HG02588 (cell line): ENCODE data around the gene NTRK3.
"Not testable (repeated sequence)": the region's sequence is repeated elsewhere in the genome, so short reads cannot be mapped to it uniquely, and the experiment has no call there.

Experiments used
- ATAC-seq: cut with Tn5 transposase; IDR thresholded peaks from one replicate; pipeline ENCODE4 v1.9.1; 2021; ENCODE audit warnings: mild to moderate bottlenecking, moderate library complexity; ENCODE audit not compliant: unreplicated experiment

The NTRK3 gene

GRCh38 chr15:88080616-88081015 lies 175.9 kb downstream of the NTRK3 start:
- ATAC-seq = no peak

- no peak for ATAC-seq
Measured at GRCh38 chr15:88077296-88078020, 179.1 kb downstream of the NTRK3 start.

DNA sequence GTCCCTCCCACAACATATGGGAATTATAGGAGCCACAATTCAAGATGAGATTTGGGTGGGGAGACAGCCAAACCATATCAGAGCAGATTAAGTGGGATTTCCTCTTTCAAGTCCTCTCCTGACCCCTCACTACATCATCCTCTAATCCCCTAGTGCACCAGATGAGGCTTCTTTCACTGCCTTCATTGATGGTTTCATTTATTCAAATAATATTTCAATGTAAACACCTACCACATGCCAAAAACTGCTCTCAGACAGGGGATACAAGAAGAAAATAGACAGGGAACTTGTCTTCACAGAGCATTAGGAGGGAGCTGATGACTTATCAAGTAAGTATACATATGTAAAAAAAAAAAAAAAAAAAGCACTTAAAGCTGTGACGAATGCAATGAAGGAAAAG lies 180.2 kb downstream of the NTRK3 start:
- ATAC-seq = no peak

DNA sequence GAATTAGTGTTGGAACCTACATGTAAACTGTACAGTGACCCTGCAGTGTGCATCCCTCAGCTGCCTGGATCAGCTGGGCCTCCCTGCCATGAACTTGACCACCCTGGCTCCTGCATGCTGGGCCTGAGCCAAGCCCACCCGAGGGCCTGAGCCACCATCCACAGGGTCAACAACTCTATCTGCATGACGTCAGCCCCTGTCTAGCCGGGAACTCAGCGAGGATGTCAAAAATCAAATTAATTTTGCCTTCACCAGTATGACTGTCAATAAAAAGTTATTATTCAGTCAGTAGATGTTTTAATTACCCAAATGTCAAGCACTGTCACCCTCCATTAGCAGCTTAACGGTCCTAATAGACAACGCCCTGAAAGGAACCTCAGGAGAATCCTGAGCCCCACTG lies 181.4 kb downstream of the NTRK3 start:
- ATAC-seq = no peak

DNA sequence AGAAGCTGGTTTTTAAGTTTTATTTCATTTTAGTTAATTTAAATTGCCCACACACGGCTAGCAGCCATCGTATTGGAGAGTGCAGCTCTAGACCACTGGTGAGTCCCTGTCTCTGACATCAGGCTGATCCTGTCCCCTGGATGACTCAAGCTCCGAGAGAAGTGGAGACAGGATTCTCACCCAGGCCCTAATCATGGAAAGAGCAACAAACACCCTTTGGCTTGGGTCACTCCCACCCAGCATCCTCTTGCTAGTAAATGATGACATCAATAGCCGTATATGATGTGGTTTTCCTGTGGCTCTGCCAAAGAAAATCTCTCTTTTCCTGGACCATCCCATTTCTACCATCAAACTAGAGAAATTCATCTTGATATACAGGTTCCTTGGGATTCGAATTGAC lies 182.2 kb downstream of the NTRK3 start:
- ATAC-seq = no peak

DNA sequence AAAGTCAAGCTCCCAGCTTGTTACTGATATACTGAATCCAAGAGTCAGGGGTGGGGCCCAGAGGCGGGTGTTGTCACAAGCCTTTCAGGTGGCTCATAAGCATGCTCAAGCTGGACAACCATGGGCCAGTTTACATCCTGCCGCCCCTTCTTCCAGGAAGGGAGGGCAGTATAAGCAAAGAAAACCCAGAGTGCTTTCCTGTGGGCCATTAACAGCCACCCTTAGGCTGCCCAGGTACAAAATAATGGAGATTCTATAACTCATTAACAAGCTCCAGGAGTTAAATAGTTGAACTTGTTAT lies 183.2 kb downstream of the NTRK3 start:
- no peak for ATAC-seq

- ATAC-seq = no peak
Measured at GRCh38 chr15:88072598-88073390, 183.7 kb downstream of the NTRK3 start.

- not testable (repeated sequence) for ATAC-seq
Measured at GRCh38 chr15:88072133-88072532, 184.4 kb downstream of the NTRK3 start.

GRCh38 chr15:88071141-88071540 lies 185.4 kb downstream of the NTRK3 start:
- ATAC-seq = no peak

DNA sequence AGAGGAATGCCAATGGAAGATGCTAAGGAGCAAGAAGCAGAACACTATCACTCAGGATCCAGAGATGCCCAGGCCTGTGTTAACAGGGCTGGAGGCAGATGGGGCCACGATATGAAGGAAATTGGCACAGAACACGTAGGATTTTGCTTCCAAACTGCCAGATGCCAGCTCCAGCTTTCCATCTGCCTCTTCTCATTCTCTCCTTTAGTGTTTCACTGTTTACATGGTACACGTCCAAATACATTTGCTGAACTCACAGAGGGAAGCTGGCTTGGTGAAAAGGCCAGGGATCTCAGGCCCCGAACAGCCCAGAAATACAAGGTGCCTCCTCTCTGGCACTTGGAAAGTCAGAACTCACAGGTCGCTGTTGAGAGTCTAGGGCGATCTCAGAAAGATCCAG lies 187.0 kb downstream of the NTRK3 start:
- ATAC-seq = no peak

- ATAC-seq = no peak
Measured at GRCh38 chr15:88067331-88067685, 189.2 kb downstream of the NTRK3 start.

DNA sequence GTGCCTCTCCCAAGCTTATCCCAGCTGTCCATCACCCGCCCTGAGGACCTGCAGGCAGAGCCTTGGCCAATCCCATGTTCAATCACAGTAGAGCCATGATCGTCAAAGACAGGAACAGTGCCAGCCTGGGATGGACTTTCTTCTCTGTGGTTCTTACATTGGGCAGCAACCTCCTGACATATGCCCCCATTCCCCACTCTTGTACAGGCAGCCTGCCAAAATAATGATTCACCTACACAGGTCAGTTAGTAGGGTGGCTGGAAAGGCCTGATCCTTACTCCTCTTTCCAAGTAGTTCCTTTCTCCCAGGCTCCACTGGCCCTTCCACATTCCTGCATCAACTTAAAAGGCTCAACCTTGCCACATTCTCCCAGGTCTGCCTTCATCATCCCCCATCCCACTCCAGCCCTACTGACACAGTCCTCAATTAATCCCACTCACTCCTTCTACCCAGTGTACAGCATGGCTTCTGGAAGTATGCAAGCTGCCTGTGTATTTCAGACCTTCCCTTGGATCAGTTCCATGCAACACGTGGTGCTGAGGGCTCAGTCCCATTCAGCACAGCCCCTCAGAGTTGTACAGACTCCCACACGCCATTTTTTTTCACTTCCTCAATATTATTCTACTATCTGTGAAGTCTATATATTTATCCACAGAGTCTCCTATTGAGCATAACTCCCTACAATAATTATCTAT lies 189.8 kb downstream of the NTRK3 start:
- ATAC-seq = no peak

DNA sequence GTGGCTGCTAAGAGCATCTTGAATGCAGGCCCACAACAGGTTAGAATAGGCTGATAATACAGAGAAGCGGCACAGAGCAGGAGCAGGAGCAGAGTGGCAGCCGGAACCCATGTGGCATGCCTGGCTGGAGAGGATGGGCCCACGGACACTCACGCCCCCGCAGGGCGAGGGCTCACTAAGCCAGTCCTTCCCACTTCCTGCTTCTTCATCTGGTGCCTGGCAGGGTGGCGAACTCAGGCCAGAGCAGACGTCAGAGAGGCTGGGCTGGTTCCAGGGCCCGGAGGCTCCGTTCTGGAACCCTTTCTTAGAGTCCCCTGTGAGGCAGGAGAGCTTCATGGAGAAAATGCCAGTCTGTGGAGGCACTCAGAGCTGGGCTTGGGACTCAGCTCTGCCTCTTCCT lies 195.1 kb downstream of the NTRK3 start:
- ATAC-seq = no peak

DNA sequence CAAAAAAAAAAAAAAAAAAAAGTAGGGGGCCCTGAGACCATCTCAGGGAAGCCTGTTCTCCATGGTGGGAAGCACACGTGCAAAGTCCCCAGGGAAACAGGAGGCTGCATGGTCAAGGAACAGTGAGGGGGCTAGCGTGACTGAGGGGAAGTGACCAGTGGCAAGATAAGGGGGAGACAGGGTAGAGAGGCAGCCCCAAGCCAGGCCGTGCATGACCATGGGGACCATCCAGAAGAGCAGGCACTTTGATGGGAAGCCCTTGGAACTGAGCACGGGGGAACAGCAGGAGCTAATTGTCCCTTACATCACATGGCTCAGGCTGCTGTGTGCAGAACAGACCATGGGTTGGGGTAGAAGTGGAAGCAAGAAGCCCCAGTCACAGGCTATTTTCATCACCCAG lies 196.2 kb downstream of the NTRK3 start:
- no peak for ATAC-seq

- no peak for ATAC-seq
Measured at GRCh38 chr15:88057836-88058235, 198.7 kb downstream of the NTRK3 start.

DNA sequence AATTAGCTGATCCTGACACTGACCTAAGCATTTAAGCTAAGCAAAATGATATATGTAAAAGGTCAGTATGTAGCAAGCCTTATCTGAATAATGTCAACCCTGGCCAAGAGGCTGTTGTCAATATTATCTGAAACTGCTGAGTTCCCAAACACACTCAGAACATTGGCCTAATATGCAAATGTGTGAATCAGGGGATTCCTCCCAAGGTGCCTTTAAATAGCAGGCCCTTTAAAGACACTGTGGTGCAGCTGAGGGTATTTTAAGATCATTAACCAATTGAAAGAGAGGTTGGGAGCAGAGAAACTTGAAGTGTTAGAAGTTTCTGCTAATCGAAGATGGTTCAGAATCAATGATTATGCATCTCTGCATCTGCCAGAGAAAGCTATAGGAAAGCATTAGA lies 207.0 kb downstream of the NTRK3 start:
- peak; percentile 85 for ATAC-seq

GRCh38 chr15:88048755-88049154 lies 207.8 kb downstream of the NTRK3 start:
- ATAC-seq = no peak

GRCh38 chr15:88048237-88048636 lies 208.3 kb downstream of the NTRK3 start:
- no peak for ATAC-seq

DNA sequence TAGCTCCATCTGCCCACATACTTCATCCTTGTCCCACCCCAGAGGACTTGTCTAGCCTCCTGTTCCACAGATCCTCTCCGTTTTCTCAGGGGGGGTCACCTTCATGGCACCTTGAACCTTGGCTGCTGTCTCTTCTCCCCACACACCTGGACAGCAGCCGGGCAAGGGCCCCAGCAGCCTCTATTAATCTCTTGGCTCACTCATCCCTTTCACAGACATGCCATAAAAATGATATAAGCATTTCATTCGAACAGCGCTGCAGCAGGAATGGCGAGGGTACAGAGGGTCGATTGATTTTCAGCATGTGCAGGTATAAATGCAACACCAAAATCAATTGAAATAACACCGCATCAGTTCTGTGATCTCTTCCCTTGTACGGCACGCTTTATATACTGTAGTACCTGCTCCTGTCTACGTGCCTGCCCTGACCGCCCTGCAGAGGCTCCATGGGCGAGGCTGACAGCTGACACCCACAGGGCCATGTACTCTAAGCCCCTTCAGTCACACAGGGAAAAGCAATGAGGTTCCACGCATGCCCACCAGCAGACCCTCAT lies 209.9 kb downstream of the NTRK3 start:
- ATAC-seq = no peak

- ATAC-seq = no peak
Measured at GRCh38 chr15:88043396-88043795, 213.1 kb downstream of the NTRK3 start.

GRCh38 chr15:88042047-88042446 lies 214.5 kb downstream of the NTRK3 start:
- no peak for ATAC-seq

DNA sequence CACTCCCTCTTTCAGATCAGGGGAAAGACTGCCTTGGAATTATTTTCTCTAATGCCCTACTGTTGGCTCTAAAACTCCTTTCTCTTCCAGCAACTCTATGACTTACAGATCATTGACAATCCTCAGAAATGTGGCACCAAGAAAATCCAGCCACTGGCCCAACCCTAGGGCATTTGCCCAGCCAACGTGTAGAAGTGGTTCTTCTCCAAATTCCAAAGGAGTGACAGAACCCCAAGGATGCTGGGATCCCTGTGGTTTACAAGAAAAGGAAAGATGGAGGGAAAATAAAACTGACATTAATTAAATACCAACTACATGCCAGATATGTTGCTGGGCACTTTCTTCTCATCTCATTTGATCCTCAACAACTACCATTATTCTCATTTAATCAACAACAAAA lies 216.0 kb downstream of the NTRK3 start:
- no peak for ATAC-seq
